Right lobe of liver (tissue), 4 donors: ENCODE results near the gene SMIM23.

ENCODE experiments used
- CTCF ChIP-seq, 4 donors: fragments of 200-600 bp in 3 of 4; fragments of 450-650 bp in 1 of 4; IDR thresholded peaks; one replicate each; pipeline versions ENCODE4 v1.5.1 to v1.8.0; 2016 to 2022; ENCODE audit warnings: antibody characterized with exemption in 4 of 4, mild to moderate bottlenecking in 2 of 4
- POLR2A ChIP-seq: fragments of 450-650 bp; IDR thresholded peaks from one replicate; pipeline ENCODE4 v1.6.1; 2017; ENCODE audit warnings: antibody characterized with exemption, mild to moderate bottlenecking
- donor health status: DM: no; HTN: no; CAD: no.
- donor health status: DM: no; HTN: no; CAD: no.
- donor health status: DM: no; HTN: yes; CAD: no.

- TF ChIP-seq CTCF (IDR thresholded peaks at IDR 0.05) (no peak), POLR2A (no peak)
These were observed 45.1 kb downstream of the SMIM23 start for GRCh38 chr5:171830686-171831085.
